Fibroblast of skin of scalp (primary cell): ENCODE results near the gene ZNF438.

ENCODE experiments used
- DNase-seq: peaks from one replicate; pipeline ENCODE4 v3.0.0-alpha.2; 2013

ZNF438 gene

DNA sequence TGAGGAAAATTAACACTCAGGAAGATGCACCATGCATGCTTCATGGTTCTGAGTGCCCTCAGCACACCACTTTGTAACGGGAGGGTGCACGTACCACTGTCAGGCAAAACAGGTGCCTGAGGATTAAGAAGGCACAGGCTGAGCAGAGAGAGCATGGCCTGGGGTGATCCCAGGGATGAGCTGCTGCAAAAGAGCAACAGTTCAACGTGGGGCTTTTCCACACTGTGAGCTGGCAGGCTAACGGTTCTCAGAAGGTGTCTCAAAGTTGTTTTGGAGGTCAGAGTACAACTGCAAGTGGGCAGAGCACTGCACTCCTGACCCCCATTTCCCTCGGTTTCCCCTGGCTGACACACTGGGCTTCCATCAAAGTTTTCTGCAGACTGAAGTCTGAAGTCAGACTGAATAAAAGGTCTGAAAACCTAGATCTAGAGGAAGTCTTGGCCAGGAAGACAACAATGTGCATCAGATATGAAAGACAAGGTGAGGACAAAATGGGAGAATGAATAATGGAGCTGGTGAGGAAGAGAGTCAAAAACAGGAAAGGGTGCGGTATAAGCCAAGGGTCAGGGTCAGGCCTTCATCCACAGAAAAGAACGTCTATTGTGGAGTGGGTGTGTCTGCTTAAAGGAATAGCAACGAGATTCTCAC lies 20.5 kb downstream of the ZNF438 start:
- no peak for DNase-seq

DNA sequence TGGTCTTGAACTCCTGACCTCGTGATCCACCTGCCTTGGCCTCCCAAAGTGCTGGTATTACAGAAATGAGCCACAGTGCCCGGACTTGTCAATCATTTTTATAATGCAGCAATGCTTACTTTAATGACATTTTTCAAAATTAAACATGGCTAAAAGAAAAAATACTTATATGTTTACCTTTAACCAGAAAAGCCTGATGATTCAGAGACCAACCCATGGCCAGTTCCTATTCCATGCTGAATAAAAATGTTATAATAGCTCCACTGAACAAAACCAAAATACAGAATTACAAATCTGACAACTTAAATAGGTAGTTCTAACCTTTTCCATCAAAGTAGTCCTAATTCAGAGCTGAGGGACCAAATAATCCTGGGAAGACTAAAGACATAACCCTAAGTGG lies 21.6 kb downstream of the ZNF438 start:
- no peak for DNase-seq

DNA sequence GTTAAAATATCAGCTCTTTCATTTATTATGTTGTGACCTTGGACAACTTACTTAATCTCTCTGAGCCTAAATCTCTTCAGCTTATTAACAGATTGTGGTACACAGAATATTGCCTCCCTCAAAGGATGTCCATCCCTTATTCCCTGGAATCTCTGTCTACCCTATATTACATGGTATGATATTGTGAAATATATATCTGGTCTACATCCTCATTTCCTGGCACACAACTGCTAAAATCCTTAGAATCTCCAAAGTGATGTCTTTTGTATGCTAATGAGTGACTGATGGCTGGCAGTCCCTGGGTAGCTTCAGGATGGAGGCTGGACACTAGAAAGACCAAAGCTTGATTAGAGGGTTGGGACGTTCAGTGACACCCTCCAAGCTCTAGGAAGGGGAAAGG lies 25.8 kb downstream of the ZNF438 start:
- no peak for DNase-seq

DNA sequence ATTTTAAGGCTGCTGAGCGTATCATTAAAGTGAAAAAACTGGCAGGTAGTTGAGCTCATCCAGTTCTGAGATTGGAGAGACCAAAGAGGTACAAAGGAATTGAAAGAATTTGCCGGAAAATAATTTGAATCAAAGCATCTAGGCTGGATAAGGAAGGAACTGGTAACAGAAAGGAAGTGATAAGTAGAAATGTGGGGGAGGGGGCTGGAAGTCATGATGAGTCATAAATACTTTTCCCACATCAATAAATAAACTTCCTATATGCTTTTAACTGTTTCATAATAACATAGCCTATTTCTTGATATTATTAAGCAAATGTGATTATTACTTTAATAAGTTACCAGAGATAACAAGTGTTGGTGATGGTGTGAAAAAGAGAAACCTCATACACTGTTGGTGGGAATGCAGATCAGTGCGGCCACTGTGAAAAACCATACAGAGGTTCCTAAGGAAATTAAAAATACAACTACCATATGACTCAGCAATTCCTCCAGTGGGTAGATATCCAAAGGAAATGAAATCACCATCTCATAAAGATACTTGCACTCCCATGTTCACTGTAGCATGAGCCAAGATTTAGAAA lies 27.0 kb downstream of the ZNF438 start:
- peak; percentile 80 for DNase-seq

DNA sequence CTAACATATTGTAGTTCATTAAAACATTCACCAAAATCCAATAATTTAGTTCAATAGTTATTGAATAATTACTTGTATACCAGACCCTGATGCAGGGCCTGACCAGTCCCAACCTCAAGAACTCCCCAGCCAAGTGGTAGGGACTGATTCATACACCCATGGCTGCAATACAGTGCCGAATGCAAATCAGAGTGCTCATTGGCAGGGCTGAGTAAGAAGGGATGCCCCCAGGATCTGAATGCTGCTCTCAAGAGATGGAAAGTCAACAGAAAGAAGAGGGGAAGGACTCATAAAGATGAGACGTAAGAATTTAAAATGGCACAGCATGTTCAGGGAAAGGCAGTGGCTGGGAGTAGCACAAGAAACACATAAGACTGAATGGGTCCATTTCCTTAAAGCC lies 29.9 kb downstream of the ZNF438 start:
- no peak for DNase-seq

DNA sequence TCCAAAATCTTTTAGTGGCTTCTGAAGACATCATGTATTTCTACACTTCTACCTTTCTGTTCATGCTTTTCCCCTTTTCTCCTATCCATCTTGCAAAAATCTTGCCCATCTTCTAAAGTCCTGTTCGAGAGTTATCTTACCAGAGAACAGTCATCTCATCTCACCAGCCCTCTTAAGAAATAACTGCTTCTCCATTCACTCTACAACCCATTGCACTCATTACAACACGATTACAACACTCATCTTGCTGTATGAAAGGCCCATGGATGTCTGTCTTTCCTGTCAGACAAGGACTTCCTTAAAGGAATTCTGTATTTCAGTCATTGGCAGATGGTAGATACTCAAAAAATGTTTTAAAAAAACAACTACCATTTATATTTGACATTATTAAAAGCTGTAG lies 30.8 kb downstream of the ZNF438 start:
- no peak for DNase-seq

DNA sequence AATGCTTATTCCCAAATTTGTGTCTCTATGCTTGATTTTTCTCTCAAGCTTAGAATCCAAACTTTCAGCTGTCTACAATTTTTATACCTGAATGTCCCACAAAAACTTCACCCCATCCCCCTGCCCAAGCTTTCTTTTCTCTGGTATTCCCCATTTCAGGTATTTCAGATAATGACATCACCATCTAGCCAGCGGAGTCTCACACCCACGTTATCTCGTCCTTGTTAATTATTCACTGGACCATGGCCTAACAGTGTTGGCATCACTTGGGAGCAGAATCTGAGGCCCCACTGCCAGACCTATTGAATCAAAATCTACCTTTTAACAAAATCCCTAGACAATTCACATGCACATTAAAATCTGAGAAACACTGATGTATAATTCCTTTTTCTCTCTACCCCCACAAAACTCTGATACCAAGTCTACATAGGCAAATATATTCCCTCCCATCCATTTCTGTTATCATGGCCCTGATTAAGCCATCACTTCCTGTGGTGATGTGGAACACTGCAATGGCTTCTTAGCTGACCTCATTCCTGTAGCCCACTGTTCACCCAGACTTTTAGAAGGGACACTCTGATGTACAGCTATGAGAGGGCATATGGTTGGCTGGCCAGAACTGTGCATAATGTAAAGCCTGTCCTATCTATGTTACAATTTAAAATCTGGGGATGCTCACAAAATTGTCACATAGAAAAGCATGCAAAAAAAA lies 31.4 kb downstream of the ZNF438 start:
- no peak for DNase-seq

DNA sequence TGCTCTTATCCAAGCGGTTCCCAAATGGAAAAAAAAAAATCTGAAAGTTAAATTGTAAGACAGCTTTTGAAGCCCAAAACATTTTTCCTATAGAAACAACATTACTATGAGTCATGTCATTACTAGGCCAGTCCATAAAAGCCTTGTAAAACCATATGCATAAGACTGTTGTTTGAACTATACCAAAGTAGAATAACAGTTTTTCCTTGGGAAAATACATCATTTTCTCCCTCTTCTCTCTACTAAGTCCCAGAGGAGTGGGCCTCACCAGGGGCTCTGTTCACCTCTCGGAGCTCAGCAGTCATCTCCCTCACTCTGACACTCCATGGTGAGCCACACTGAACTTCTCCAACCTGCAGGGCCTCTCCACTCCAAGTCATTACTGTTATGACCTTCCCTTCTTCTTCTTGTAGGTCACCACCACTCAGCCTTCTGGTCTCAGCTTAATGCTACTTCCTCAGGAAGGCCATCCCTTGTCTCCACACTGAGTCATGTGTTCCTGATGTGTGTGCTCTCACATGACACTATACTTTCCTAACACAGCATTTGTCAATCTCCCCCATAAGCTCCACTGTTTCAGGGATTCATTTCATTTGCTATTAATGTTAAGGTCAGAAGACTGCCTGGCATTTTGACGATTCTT lies 32.5 kb downstream of the ZNF438 start:
- DNase-seq = peak; percentile 42

DNA sequence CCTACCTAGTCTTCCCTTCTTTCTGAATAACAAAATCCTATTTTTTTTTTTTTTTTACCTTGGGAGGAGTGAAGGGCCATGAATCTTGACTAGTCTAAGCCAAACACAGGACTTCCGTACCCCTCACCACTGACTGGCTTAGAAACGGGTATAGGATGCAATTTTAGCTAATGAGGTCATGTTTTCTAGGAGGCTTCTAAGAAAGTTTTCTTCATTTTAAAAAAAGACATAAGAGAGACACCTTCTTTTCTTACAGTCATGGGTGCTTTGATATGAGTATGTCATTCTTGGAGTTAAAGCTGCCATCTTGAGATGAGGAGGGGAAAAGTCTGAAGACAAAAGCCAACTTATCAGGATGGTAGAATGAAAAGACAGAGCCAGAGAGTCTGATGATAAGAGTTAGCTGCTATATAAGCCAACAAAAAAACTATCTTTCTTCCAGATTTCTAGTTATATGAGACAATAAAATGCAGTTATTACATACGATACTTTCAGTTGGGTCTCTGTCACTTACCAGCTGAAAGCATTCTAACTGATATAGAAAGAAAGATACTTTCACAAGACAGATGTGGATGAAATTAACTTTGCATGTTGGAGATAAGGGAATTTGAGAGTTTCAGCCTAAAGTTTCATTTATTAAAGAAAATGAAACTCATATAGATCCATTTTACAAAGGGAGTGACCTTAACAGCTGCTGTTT lies 34.0 kb downstream of the ZNF438 start:
- DNase-seq = no peak

DNA sequence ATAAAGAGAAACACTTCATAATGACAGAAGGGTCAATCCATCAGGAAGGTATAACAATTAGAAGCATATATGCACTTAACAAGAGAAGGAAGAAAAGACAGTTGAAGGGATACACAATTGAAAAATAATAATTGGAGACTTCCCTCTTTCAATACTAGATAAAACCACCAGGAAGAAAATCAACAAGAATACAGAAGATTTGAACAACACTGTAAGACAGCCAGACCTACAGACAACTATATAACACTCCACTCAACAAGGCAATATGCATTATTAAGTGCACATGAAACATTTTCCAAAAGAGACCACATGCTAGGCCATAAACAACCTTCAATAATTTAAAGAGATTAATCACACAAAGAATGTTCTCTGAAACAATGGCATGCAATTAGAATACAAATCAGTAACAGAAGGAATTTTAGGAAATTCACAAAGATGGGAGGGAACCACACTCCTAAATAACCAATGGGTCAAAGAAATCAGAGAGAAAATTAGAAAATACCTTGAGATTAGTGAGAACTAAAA lies 35.1 kb downstream of the ZNF438 start:
- no peak for DNase-seq

DNA sequence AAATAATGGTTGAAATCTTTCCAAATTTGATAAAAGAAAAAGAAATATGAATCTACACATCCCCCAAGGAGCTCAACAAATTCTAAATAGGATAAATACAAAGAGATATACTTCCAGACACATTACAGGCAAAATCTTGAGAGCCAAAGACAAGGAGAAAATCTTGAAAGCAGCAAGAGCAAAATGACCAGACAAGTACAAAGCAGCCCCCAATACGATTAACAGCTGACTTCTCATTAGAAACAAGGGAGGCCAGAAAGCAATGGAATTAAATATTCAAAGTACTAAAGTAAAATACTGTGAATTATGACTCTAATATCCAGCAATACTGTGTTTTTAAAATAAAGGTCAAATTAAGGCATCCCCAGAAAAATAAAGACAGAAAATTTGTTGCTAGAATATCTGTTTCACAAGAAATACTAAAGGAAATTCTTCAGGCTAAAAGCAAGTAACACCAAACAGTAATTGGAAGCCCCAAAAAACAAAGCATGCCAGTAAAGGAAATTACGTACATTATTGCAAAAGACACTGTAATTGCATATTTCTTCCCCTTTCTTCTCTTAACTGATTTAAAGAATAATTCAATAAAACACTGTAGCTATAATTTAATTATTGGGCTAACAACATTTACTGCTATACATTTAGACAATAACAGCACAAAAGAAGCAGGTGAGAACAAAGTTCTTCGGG lies 36.4 kb downstream of the ZNF438 start:
- DNase-seq = no peak

DNA sequence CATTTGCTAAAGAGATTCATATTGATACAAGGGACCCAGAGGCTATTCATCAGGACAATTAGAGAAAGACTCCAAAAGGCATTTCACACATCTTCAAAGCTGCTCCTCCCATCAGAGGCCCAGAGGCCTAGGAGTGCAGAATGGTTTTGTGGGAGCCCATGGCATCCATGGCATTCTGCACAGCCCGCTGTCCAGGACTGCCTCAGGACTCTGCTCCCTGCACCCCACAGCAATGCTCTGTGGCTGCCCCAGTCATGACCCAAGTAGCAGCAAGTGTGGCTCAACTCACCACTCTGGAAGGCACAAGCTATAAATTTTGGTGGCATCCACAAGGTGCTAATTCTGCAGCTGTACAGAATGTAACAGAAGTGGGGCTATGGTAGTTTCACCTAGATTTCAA lies 38.5 kb downstream of the ZNF438 start:
- DNase-seq = no peak

DNA sequence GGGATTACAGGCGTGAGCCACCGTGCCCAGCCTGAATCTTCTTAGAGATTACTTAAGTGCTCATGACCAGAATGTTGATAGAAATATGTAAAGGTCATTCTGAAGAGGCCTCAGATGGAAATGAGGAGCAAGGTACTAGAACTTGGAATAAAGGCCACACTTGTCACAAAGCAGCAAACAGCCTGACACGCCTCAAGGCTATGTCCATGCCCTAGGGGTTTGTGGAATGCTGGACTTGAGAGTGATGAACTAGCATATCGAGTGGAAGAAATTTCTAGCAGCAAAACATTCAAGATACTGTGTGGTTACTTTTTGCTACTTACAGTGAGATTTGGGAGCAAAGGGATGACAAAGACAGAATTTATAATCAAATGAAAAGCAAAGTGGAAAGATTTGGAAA lies 39.0 kb downstream of the ZNF438 start:
- no peak for DNase-seq

DNA sequence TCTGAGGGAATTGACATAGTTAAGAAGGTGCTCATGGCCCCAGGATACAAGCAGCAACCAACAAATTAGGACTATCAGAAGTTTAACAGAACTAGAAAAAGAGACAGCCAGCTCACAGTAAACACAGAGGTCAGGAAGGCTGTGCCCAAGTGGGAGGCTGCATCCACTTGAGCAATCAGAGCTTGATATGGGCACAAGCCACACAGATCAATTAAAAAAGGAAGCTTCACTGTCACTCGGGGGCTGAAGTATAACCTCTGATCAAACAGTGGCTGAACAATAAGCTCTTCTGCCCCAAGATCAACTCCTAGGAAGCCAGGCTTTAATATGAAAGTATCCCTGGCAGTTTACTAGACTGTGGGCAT lies 40.0 kb downstream of the ZNF438 start:
- DNase-seq = no peak

DNA sequence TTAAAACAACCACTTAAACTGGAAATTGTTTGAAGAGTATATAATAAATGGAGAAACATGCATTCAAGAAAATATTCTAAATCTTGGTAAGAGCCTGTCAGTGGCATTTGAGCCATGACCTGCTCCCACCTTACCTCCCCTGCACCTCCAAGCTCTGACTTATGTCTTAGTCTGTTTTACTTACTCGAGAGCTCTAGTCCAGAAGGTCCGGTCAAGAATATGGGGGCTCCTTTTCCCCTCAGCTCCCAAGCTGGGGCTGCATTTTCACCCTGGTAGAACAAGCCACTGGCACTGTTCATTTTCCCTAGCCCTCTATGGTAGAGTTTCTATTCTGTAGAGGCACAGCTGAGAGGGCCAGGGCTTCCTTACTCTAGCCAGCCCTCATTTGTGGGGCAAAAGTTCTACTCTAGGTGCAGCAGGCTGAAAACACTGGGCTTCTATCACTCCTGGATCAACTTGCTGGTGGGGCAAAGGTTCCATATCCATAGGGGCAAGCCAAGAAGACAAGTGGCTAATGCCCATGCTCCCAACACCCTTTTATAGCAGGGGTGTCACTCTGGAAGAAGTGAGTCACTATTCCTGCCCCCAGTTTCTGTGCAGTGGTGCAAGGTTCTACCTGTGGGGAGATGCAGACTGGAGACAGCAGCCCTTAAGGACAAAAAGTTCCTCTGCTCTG lies 40.6 kb downstream of the ZNF438 start:
- DNase-seq = no peak

DNA sequence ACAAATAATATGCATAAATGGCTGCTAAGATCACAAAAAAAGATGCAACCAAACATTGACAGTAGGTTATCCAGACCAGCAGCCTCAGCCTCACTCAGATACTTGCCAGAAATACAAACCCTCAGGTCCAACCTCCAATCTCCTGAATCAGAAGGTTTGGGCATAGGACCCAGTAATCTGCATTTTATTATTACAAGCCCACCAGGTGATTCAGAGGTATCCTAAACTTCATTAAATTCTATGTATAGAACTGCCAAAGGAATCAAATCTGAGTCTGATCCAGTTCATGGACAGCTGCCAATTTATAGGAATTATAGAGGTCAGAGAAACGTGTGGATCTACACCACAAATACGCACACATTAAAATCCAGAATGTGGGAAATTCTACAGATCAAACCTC lies 41.3 kb downstream of the ZNF438 start:
- DNase-seq = no peak

DNA sequence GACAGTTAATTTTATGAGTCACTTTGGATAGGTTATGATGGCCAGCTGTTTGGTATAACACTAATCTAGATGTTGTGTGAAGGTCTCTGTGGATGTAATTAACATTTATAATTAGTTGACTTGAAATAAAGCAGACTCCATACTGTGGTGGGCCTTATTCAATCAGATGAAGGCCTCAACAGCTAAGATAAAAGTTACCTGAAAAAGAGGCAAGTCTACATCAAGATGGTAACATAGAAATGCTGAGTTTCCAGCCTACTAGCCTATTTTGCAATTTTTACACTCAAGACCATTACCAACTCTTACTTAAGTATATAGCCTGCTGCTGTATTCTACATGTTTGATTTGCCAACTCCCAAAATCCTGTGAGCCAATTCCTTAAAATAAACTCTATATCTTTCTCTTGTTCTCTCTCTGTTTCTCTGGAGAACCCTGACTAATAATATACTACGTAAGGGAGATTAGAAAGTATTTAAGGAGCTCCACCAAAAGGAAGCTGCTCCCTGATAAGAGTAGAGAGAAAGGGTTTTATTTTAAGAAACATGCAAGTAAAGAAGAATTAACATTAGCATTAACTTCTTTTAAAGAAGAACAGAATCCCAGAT lies 42.7 kb downstream of the ZNF438 start:
- no peak for DNase-seq

DNA sequence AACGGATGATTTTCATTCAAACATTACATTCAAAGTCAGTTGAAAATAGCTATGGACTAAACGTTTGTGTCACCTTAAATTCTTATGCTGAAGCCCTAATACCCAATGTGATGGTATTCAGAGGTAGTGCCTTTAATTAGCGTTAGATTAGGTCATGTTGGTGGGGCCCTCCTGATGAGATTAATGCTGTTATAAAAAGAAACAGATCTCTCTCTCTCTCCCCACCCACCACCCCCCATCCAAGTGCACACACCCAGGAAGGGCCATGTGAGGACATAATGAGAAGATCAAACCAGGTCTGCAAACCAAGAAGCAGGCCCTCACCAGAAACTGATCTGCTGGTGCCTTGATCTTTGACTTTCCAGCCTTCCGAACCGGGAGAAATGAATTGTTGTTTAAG lies 44.2 kb downstream of the ZNF438 start:
- no peak for DNase-seq

DNA sequence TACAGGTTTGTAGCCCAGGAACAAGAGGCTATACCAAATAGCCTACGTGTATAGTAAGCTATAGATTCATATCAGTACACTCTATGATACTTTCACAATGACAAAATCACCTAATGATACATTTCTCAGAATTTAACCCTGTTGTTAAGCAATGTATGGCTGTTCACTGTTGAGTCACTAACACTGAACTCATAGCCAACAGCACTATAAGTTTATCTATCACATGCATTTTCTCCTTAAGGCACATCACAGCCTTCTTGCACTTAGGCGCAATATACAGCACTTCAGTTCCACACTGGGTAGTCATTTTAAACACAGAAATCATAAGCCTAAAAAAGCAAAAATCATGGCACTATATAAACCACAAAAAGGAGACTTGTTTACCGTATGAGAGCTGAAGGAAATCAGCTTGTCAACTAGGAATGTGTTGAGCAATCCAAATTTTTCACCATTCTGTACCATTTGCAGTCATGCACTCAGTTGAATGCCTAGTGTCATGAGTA lies 45.6 kb downstream of the ZNF438 start:
- peak; percentile 42 for DNase-seq

DNA sequence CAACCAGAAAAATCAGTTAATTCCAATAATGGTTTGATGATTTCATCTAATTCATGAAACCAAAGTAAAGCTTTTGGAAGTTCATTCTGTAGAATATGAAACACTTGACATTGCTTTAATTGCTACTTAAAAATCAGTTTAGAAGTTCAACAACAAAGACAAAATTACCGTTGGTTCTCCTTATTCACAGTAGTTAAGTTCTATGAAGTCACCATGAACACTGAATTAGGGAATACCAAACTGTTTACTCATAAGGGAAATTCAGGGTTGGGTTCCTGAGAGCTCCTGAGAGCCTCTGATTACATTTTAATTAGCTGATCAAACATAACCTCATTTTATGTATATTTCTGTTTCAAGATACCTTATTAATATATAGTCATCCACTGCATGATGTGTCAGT lies 46.2 kb downstream of the ZNF438 start:
- DNase-seq = peak; percentile 42
